Adrenal gland (tissue), 12 donors: ENCODE results near the gene WWC2. TPM values are rescaled to one million over a fixed set of nuclear protein-coding genes. Genes with fewer than 3 reads are reported as not detected.

ENCODE experiments used
- DNase-seq, 7 donors: peaks; one replicate each; pipeline ENCODE4 v3.0.0-alpha.2; 2019 to 2020
- H3K27ac ChIP-seq, 5 donors: fragments of 200-600 bp; sonication (generic) in 4 of 5; 1 replicate in 3 of 5; 2 replicates in 2 of 5; pipeline versions ENCODE4 v1.5.1 to v1.8.0; 2016 to 2020; ENCODE audit warnings: mild to moderate bottlenecking in 1 of 5
- H3K27me3 ChIP-seq: fragments of 200-600 bp; 2 replicates; pipeline ENCODE4 v1.8.0; 2021
- H3K36me3 ChIP-seq, 2 donors: fragments of 200-600 bp; replicated peaks in 1 of 2; 1 replicate in 1 of 2; 2 replicates in 1 of 2; pipeline versions ENCODE4 v1.5.1 to v1.8.0; 2018 to 2022
- H3K4me1 ChIP-seq, 2 donors: fragments of 200-600 bp; replicated peaks in 1 of 2; 1 replicate in 1 of 2; 2 replicates in 1 of 2; pipeline versions ENCODE4 v1.5.1 to v1.8.0; 2018 to 2021
- H3K4me3 ChIP-seq, 4 donors: fragments of 200-600 bp; sonication (generic) in 3 of 4; one replicate each; pipeline ENCODE4 v1.5.1; 2016 to 2018
- H3K9me3 ChIP-seq, 3 donors: fragments of 200-600 bp; sonication (generic) in 1 of 3; replicated peaks in 1 of 3; 1 replicate in 2 of 3; 2 replicates in 1 of 3; pipeline versions ENCODE4 v1.5.1 to v1.8.0; 2016 to 2021
- POLR2A ChIP-seq, 2 donors: fragments of 450-650 bp; IDR thresholded peaks; one replicate each; pipeline ENCODE4 v1.6.1; 2017; ENCODE audit warnings: antibody characterized with exemption in 2 of 2, mild to moderate bottlenecking in 2 of 2, moderate library complexity in 1 of 2
- WGBS, 4 donors: extraction: QIAGEN DNeasy Blood & Tissue Kit in 2 of 4; methylation state at CpG; one replicate each; pipeline versions ENCODE4 v1.1.5 to v1.1.7; 2013 to 2017; 5-methylcytosine and 5-hydroxymethylcytosine counted together
- intact Hi-C, 2 donors: fragments of 100-400 bp; cut with DNase I; formaldehyde crosslinking; loops; one replicate each; pipeline versions ENCODE4 v1.14.1 to v1.15.0; 2022 to 2023
- polyA plus RNA-seq, 3 donors: library from polyadenylated mRNA; stranded (reverse); fragments of 200-250 nt in 2 of 3; fragments of 350-450 nt in 1 of 3; fragmentation: Illumina TruSeq in 1 of 3; extraction: RNeasy Lipid Tissue Mini Kit (QIAGEN cat#74804) in 1 of 3; gene quantifications; one replicate each; pipeline ENCODE4 v1.2.3, GENCODE V29; 2013 to 2014
- total RNA-seq, 9 donors: library from RNA; depleted of rRNA in 4 of 9; stranded (reverse); fragments of >200 nt in 4 of 9; fragments of 120-200 nt in 1 of 9; fragmentation: NEBNext Ultra II Directional in 1 of 9; extraction: Animal tissue kit (Norgen Biotek cat#: 25700) in 1 of 9; gene quantifications; one replicate each; pipeline versions ENCODE4 v1.1.0 to v1.2.4, GENCODE V29; 2013 to 2023
- TF ChIP-seq, protein P1 (sequence below), 6 experiments: fragments of 450-650 bp in 4 of 6; fragments of 200-600 bp in 2 of 6; sonication (generic) in 1 of 6; IDR thresholded peaks; 1 replicate in 5 of 6; 2 replicates in 1 of 6; pipeline versions ENCODE4 v1.5.1 to v1.8.0; 2016 to 2021; ENCODE audit warnings: antibody characterized with exemption in 6 of 6, mild to moderate bottlenecking in 2 of 6, moderate library complexity in 1 of 6
- donor health status: healthy with polysubstance abuse.
- donor health status: Bipolar disorder and iron deficiency.
- donor health status: DM: yes; HTN: yes; CAD: no.
- donor health status: DM: no; HTN: no; CAD: no.
- donor health status: DM: no; HTN: no; CAD: no.
- donor health status: DM: yes; HTN: yes; CAD: no.

WWC2 gene
- total and polyA plus RNA-seq, 12 donors, result 3.1 to 27.9 (median 17.4) TPM

DNA sequence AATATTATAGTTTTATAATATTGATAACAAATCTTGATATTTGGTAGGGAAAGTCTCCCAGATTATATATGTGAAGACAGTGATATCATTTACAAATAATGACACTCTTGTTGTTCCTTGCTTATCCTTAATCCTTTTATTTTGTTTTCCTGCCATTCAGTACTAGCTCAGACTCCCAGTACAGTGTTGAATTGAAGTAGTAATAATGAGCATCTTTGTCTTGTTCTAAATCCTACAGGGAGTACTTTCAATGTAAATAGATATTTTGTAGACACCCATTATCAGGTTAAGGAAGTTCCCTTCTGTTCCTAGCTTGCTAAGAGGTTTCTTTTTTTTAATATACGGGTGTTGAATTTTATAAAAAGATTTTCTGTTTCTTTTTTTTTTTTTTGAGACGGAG, 33.0 kb downstream of the WWC2 start:
- Histone ChIP-seq H3K27me3 (no peaks in the 10 kb centered on the region), H3K4me1 (peaks cover 0 to 8% of the 10 kb centered on the region in 2 donors), H3K9me3 (no peaks in the 10 kb centered on the region), H3K4me3 (no peak overlapping the region), H3K36me3 (no peaks in the 10 kb centered on the region), H3K27ac (no peak overlapping the region)
- WGBS, 4 donors, result 90 to 94% (median 92%) methylated on average over 2 of the region's 2 CpGs
- DNase-seq, result no peak
- TF ChIP-seq, protein P1, sequence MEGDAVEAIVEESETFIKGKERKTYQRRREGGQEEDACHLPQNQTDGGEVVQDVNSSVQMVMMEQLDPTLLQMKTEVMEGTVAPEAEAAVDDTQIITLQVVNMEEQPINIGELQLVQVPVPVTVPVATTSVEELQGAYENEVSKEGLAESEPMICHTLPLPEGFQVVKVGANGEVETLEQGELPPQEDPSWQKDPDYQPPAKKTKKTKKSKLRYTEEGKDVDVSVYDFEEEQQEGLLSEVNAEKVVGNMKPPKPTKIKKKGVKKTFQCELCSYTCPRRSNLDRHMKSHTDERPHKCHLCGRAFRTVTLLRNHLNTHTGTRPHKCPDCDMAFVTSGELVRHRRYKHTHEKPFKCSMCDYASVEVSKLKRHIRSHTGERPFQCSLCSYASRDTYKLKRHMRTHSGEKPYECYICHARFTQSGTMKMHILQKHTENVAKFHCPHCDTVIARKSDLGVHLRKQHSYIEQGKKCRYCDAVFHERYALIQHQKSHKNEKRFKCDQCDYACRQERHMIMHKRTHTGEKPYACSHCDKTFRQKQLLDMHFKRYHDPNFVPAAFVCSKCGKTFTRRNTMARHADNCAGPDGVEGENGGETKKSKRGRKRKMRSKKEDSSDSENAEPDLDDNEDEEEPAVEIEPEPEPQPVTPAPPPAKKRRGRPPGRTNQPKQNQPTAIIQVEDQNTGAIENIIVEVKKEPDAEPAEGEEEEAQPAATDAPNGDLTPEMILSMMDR (IDR thresholded peaks at IDR 0.05), result no peak
- no peak for TF ChIP-seq POLR2A (IDR thresholded peaks at IDR 0.05)
- intact Hi-C loops, result no loop called here

DNA sequence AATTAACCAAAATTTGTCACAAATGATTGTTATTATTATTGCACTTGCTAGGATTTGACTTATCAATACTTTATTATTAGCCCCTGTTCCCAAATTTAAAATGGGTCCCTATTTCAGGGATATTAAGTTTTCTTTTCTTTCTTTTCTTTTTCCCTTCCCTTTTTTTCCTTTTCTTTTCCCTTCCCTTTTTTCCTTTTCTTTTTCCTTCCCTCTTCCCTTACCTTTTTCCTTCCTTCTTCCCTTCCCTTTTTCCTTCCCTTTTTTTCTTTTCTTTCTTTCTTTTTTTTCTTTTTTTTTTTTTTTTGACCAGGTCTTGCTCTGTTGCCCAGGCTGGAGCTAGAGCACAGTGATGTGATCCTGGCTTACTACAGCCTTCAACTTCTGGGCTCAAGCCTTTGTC, 33.8 kb downstream of the WWC2 start:
- Histone ChIP-seq H3K36me3 (no peaks in the 10 kb centered on the region), H3K27ac (no peak overlapping the region), H3K27me3 (no peaks in the 10 kb centered on the region), H3K9me3 (no peaks in the 10 kb centered on the region), H3K4me3 (no peak overlapping the region), H3K4me1 (peaks cover 0 to 8% of the 10 kb centered on the region in 2 donors)
- intact Hi-C loops, result no loop called here
- no peak for DNase-seq
- TF ChIP-seq POLR2A (IDR thresholded peaks at IDR 0.05), result no peak
- TF ChIP-seq, protein P1 (IDR thresholded peaks at IDR 0.05), result no peak

DNA sequence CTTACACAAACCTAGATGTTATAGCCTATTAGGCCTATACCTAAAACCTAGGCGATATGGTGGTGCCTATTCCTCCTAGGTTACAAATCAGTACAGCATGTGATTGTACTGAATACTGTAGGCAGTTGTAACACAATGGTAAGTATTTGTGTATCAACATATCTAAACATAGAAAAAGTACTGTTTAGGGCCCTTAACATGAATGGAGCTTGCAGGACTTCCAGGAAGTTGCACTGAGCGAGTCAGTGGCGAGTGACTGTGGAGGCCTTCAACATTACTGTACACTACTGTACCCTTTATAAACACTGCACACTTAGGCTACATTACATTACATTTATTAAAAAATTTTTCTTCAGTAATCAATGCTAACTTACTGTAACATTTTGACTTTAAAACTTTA, 37.8 kb downstream of the WWC2 start:
- Histone ChIP-seq H3K4me1 (peaks cover 0 to 2% of the 10 kb centered on the region in 2 donors), H3K36me3 (no peaks in the 10 kb centered on the region), H3K27me3 (no peaks in the 10 kb centered on the region), H3K9me3 (no peaks in the 10 kb centered on the region), H3K27ac (no peak overlapping the region), H3K4me3 (no peak overlapping the region)
- intact Hi-C loops, result no loop called here
- DNase-seq, result no peak
- no peak for TF ChIP-seq POLR2A (IDR thresholded peaks at IDR 0.05)
- TF ChIP-seq, protein P1 (IDR thresholded peaks at IDR 0.05), result no peak
- WGBS, 4 donors, result 95 to 99% (median 97%) methylated on average over 3 of the region's 3 CpGs

DNA sequence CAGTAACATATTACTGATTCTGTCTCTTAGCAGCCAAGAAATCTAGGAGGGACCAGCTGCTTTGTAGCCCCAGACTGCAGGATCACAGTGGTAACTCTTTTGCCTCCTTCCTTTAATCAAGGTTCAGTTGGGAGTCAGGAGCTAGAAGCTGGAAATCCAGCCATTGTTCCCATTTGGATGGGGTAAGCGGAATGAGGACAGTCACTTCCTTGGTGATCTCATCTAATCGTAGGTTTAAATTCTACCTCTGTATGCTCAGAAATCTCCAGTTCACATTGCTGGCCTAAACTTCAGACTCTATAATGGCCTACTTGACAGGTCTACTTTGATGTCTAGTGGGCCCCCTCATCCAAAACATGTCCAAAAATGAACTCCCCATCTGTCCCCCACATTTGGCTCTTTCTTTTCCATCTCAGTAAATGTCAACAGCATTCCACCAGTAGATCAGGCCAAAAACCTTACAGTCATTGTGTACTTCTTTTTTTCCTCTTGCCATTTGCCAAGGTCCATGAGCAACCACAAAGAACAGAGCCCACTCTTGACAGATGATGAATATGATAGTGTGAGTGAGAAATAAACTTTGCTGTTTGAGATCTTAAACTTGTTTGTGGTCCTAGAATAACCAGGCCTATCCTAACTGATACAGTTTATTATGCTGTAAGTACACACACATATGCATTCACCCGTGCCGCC, 40.1 kb downstream of the WWC2 start:
- Histone ChIP-seq H3K36me3 (no peaks in the 10 kb centered on the region), H3K27ac (no peak overlapping the region), H3K27me3 (no peaks in the 10 kb centered on the region), H3K4me1 (peaks cover 0 to 18% of the 10 kb centered on the region in 2 donors), H3K4me3 (no peak overlapping the region), H3K9me3 (no peaks in the 10 kb centered on the region)
- intact Hi-C loops, result no loop called here
- 78 to 95% (median 87%) methylated on average over 4 of the region's 4 CpGs for WGBS, 4 donors
- TF ChIP-seq, protein P1 (IDR thresholded peaks at IDR 0.05), result no peak
- no peak for TF ChIP-seq POLR2A (IDR thresholded peaks at IDR 0.05)
- DNase-seq, result no peak
